GM21723 (cell line): ENCODE results near the gene DECR2.
"Not testable (repeated sequence)": the region's sequence is repeated elsewhere in the genome, so short reads cannot be mapped to it uniquely, and the experiment has no call there.

Experiments used
- ATAC-seq: cut with Tn5 transposase; IDR thresholded peaks from one replicate; pipeline ENCODE4 v1.9.1; 2021; ENCODE audit warnings: mild to moderate bottlenecking, moderate library complexity; ENCODE audit not compliant: unreplicated experiment

The DECR2 gene

GRCh38 chr16:401468-402348, at the start of gene DECR2:
TSS of gene DECR2 (plus strand) at chr16:401885. CDS start at chr16:401964, 79 bp downstream.
- ATAC-seq = peak; percentile 53

GRCh38 chr16:352547-353403, 48.9 kb upstream of the DECR2 start, which contains the start of gene AXIN1:
TSS of gene AXIN1 (minus strand) at chr16:352723. CDS start at chr16:347025, 5,698 bp downstream.
- peak; percentile 48 for ATAC-seq

- peak; percentile 12 for ATAC-seq
These were observed 48.0 kb upstream of the DECR2 start for GRCh38 chr16:353404-354290.

- no peak for ATAC-seq
These were observed 47.3 kb upstream of the DECR2 start for GRCh38 chr16:354291-354881.

GRCh38 chr16:354971-355461, 46.7 kb upstream of the DECR2 start:
- ATAC-seq = no peak

- ATAC-seq = no peak
These were observed 44.9 kb upstream of the DECR2 start for GRCh38 chr16:356741-357140.

- ATAC-seq = no peak
These were observed 42.5 kb upstream of the DECR2 start for GRCh38 chr16:359067-359763.

GRCh38 chr16:359871-360697, 41.6 kb upstream of the DECR2 start:
- no peak for ATAC-seq

- ATAC-seq = no peak
These were observed 40.9 kb upstream of the DECR2 start for GRCh38 chr16:360698-361336.

GRCh38 chr16:361341-361871, 40.3 kb upstream of the DECR2 start:
- ATAC-seq = no peak

- ATAC-seq = no peak
These were observed 39.6 kb upstream of the DECR2 start for GRCh38 chr16:361872-362701.

- ATAC-seq = not testable (repeated sequence)
These were observed 39.0 kb upstream of the DECR2 start for GRCh38 chr16:362702-362999.

- no peak for ATAC-seq
These were observed 38.4 kb upstream of the DECR2 start for GRCh38 chr16:363110-363765.

GRCh38 chr16:363766-364490, 37.8 kb upstream of the DECR2 start:
- no peak for ATAC-seq

GRCh38 chr16:364595-365491, 36.8 kb upstream of the DECR2 start:
- ATAC-seq = no peak
